ENCODE data around the gene FIP1L1. TPM values are rescaled to one million over a fixed set of nuclear protein-coding genes. Genes with fewer than 3 reads are reported as not detected.
"Not testable (repeated sequence)": the region's sequence is repeated elsewhere in the genome, so short reads cannot be mapped to it uniquely, and the experiment has no call there.

Gene FIP1L1
- polyA plus RNA-seq (2012; rRNA removed), result 20.2 and 20.3 TPM in 2 replicates
- polyA plus RNA-seq (2012; cell fraction: cytosol; rRNA removed), result 23.4 and 28.6 TPM in 2 replicates
- polyA plus RNA-seq (2012; cell fraction: nucleus; rRNA removed), result 31.3 and 38.8 TPM in 2 replicates

GRCh38 chr4:53377319-53378170 lies at the start of gene FIP1L1:
Gene FIP1L1 (plus strand): TSS chr4:53377641. CDS start chr4:53377839, 198 bp downstream.
- POLR2A ChIA-PET, result interaction anchor here (1.2 to 2.3 kb wide), 3 partner anchors 11 to 325 kb away, joined by 3 to 7 read pairs (median 6); partner anchors contain the start of gene SCFD2
- no peaks in the 10 kb centered on the region for H3K9me3 ChIP-seq
- H3K9ac ChIP-seq, result peak within 1 kb of the TSS; percentile 88
- H4K20me1 ChIP-seq (ENCODE audit: insufficient read depth), result peaks cover 18% of the 10 kb centered on the region
- no peaks in the 10 kb centered on the region for H3K27me3 ChIP-seq (ENCODE audit: insufficient read depth)
- H3K9me2 ChIP-seq, result no peaks in the 10 kb centered on the region
- TF ChIP-seq GABPA (IDR thresholded peaks at IDR 0.05; ENCODE audit: low read depth), result peak; percentile 67
- no peak for TF ChIP-seq RFX5 (IDR thresholded peaks at IDR 0.05; ENCODE audit: low read length)
- peak; percentile 89 for TF ChIP-seq POLR2AphosphoS5 (IDR thresholded peaks at IDR 0.05; ENCODE audit: low read depth, low read length)
- TF ChIP-seq SIN3A (IDR thresholded peaks at IDR 0.05; ENCODE audit: borderline replicate concordance, low read depth, low read length), result 0 out of 2 replicates have a peak, but pooled peaks have one; percentile 37
- TF ChIP-seq NRF1 (IDR thresholded peaks at IDR 0.05; ENCODE audit: low read depth, low read length), result peak; percentile 96
- TF ChIP-seq ELF1 (IDR thresholded peaks at IDR 0.05), result peak; percentile 44
- TF ChIP-seq TAF1 (IDR thresholded peaks at IDR 0.05; ENCODE audit: borderline replicate concordance, low read depth, low read length), result peak; percentile 88
- TF ChIP-seq YY1 (IDR thresholded peaks at IDR 0.05; ENCODE audit: low read depth), result peak; percentile 85
- TF ChIP-seq CHD2 (IDR thresholded peaks at IDR 0.05; ENCODE audit: low read length, partially characterized antibody), result peak; percentile 81
- no peak for TF ChIP-seq MEF2A (IDR thresholded peaks at IDR 0.05; ENCODE audit: borderline replicate concordance, low read depth)
- H3K36me3 ChIP-seq (replicated peaks in 1 of 2; ENCODE audit: control insufficient read depth in 1 of 2, insufficient read depth in 2 of 2, low read length in 1 of 2), result peaks cover 11 to 17% of the 10 kb centered on the region in 2 experiments
- peak; percentile 98 for DNase-seq
- peaks cover 51% of the 10 kb centered on the region for H3K79me2 ChIP-seq (ENCODE audit: insufficient read depth)
- CTCF ChIA-PET, result interaction anchor here (0.6 to 1.2 kb wide), 3 partner anchors 61 to 857 kb away, joined by 3 read pairs; no protein-coding TSS in a partner anchor
- H3K4me1 ChIP-seq (ENCODE audit: control insufficient read depth in 1 of 2, insufficient read depth in 2 of 2, low read depth in 1 of 2, low read length in 1 of 2), result peaks cover 8 to 12% of the 10 kb centered on the region in 2 experiments; a peak in 3 of 4 replicates
- H3F3A ChIP-seq (replicated peaks; ENCODE audit: insufficient read depth), result no peaks in the 10 kb centered on the region
- H3K4me2 ChIP-seq, result peak within 1 kb of the TSS; percentile 83
- 2% methylated on average over 12 of the region's 85 CpGs for WGBS (ENCODE audit: low lambda C conversion rate)
- peak within 1 kb of the TSS; percentile 74 to 94 for H3K27ac ChIP-seq (ENCODE audit: low read depth in 2 of 2, low read length in 1 of 2)
- H3K4me3 ChIP-seq (ENCODE audit: low read depth in 2 of 2, low read length in 1 of 2), result peak within 1 kb of the TSS; percentile 82 to 96
- peak within 1 kb of the TSS; percentile 91 for H2AFZ ChIP-seq (ENCODE audit: low read depth)

- H3K4me3 ChIP-seq (ENCODE audit: low read depth in 2 of 2, low read length in 1 of 2); DNase-seq; H4K20me1 ChIP-seq (ENCODE audit: insufficient read depth); H3K27me3 ChIP-seq (ENCODE audit: insufficient read depth); H3K79me2 ChIP-seq (ENCODE audit: insufficient read depth); H3K9ac ChIP-seq; H3K4me1 ChIP-seq (ENCODE audit: control insufficient read depth in 1 of 2, insufficient read depth in 2 of 2, low read depth in 1 of 2, low read length in 1 of 2); H3K9me3 ChIP-seq; H3K27ac ChIP-seq (ENCODE audit: low read depth in 2 of 2, low read length in 1 of 2); H3F3A ChIP-seq (replicated peaks; ENCODE audit: insufficient read depth); CTCF ChIA-PET; H3K36me3 ChIP-seq (replicated peaks in 1 of 2; ENCODE audit: control insufficient read depth in 1 of 2, insufficient read depth in 2 of 2, low read length in 1 of 2); POLR2A ChIA-PET; H3K9me2 ChIP-seq; H3K4me2 ChIP-seq; H2AFZ ChIP-seq (ENCODE audit: low read depth): not testable (repeated sequence)
- 96% methylated on average over 6 of the region's 6 CpGs for WGBS (ENCODE audit: low lambda C conversion rate)
Measured at GRCh38 chr4:53334916-53335315, 42.5 kb upstream of the FIP1L1 start.

GRCh38 chr4:53340145-53340544 lies 37.3 kb upstream of the FIP1L1 start:
- H3K4me1 ChIP-seq (ENCODE audit: control insufficient read depth in 1 of 2, insufficient read depth in 2 of 2, low read depth in 1 of 2, low read length in 1 of 2); H4K20me1 ChIP-seq (ENCODE audit: insufficient read depth); H3K36me3 ChIP-seq (replicated peaks in 1 of 2; ENCODE audit: control insufficient read depth in 1 of 2, insufficient read depth in 2 of 2, low read length in 1 of 2); H3K9me3 ChIP-seq; H3K27ac ChIP-seq (ENCODE audit: low read depth in 2 of 2, low read length in 1 of 2); H3F3A ChIP-seq (replicated peaks; ENCODE audit: insufficient read depth); DNase-seq; H2AFZ ChIP-seq (ENCODE audit: low read depth); CTCF ChIA-PET; H3K9ac ChIP-seq; H3K4me3 ChIP-seq (ENCODE audit: low read depth in 2 of 2, low read length in 1 of 2); H3K27me3 ChIP-seq (ENCODE audit: insufficient read depth); H3K9me2 ChIP-seq; H3K4me2 ChIP-seq; POLR2A ChIA-PET: not testable (repeated sequence)
- H3K79me2 ChIP-seq (ENCODE audit: insufficient read depth), result peaks cover 16% of the 10 kb centered on the region; the same call in 1 of the 2 replicates
- WGBS (ENCODE audit: low lambda C conversion rate), result 92% methylated on average over 10 of the region's 12 CpGs

- H3K9me3 ChIP-seq; CTCF ChIA-PET; H3K4me2 ChIP-seq; H3K9ac ChIP-seq; DNase-seq; POLR2A ChIA-PET; H3K79me2 ChIP-seq (ENCODE audit: insufficient read depth); H3K27me3 ChIP-seq (ENCODE audit: insufficient read depth); H3K4me3 ChIP-seq (ENCODE audit: low read depth in 2 of 2, low read length in 1 of 2); H3K9me2 ChIP-seq; H4K20me1 ChIP-seq (ENCODE audit: insufficient read depth): not testable (repeated sequence)
- 90% methylated on average over 2 of the region's 2 CpGs for WGBS (ENCODE audit: low lambda C conversion rate)
- H3K27ac ChIP-seq (ENCODE audit: low read depth in 2 of 2, low read length in 1 of 2), result peak overlapping the region; percentile 44 to 69; a peak in 3 of 4 replicates
- H3K36me3 ChIP-seq (replicated peaks in 1 of 2; ENCODE audit: control insufficient read depth in 1 of 2, insufficient read depth in 2 of 2, low read length in 1 of 2), result peaks cover 3 to 11% of the 10 kb centered on the region in 2 experiments
- H2AFZ ChIP-seq (ENCODE audit: low read depth), result peak overlapping the region; percentile 57; the same call in 1 of the 2 replicates
- H3F3A ChIP-seq (replicated peaks; ENCODE audit: insufficient read depth), result peaks cover 20% of the 10 kb centered on the region
- H3K4me1 ChIP-seq (ENCODE audit: control insufficient read depth in 1 of 2, insufficient read depth in 2 of 2, low read depth in 1 of 2, low read length in 1 of 2), result peaks cover 10 to 11% of the 10 kb centered on the region in 2 experiments; a peak in 3 of 4 replicates
Measured at GRCh38 chr4:53346392-53346791, 31.0 kb upstream of the FIP1L1 start.
